ENCODE measurements around the gene INSRR. TPM values are rescaled to one million over a fixed set of nuclear protein-coding genes. Genes with fewer than 3 reads are reported as not detected.

INSRR gene
- total and polyA plus RNA-seq, 9 of the 15 experiments (the other 6 are each of a cell fraction or from before 2014, with no cell fraction given): 0.03 to 0.18 (median 0.06) TPM; not detected in 3

DNA sequence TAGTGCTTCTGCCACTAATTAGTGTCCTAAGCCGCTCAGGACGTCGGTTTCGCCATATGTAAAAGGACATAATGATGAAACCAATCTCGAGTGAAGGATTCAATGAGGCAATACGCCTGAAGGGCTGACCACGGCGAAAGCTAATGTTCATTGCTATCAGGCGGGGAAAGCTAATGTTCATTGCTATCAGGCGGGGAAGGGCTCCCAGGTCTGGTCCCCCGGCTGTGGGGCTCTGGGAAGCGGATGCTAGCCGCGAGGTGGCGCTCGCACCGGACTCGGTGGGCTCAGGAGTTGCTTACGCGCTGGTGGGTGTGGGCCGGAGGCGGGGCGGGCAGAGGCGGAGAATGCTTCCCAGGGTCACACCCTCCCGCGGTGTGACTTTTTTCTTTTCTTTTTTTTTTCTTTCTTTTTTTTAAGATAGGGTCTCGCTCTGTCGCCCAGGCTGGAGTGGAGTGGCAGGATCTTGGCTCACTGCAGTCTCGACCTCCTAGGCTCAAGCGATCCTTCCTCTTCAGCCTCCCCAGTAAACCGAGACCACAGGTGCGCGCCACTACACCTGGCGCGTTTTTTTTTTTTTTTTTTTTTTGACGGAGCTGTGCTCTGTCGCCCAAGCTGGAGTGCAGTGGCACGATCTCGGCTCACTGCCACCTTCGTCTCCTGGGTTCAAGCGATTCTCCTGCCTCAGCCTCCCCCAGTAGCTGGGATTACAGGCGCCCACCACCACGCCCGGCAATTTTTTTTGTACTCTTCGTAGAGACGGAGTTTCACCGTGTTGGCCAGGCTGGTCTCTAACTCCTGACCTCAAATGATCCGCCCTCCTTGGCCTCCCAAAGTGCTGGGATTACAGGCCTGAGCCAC, 33.5 kb upstream of the INSRR start (continued):
- TF ChIP-seq, protein P1, sequence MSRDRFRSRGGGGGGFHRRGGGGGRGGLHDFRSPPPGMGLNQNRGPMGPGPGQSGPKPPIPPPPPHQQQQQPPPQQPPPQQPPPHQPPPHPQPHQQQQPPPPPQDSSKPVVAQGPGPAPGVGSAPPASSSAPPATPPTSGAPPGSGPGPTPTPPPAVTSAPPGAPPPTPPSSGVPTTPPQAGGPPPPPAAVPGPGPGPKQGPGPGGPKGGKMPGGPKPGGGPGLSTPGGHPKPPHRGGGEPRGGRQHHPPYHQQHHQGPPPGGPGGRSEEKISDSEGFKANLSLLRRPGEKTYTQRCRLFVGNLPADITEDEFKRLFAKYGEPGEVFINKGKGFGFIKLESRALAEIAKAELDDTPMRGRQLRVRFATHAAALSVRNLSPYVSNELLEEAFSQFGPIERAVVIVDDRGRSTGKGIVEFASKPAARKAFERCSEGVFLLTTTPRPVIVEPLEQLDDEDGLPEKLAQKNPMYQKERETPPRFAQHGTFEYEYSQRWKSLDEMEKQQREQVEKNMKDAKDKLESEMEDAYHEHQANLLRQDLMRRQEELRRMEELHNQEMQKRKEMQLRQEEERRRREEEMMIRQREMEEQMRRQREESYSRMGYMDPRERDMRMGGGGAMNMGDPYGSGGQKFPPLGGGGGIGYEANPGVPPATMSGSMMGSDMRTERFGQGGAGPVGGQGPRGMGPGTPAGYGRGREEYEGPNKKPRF (IDR thresholded peaks at IDR 0.05; ENCODE audit: low read depth, low read length): no peak
- peak; percentile 23; the same call in 1 of the 2 replicates for TF ChIP-seq TAL1 (IDR thresholded peaks at IDR 0.05)
- no peak for TF ChIP-seq BRF1 (IDR thresholded peaks at IDR 0.05; ENCODE audit: borderline replicate concordance, extremely low read depth, insufficient read length)
- TF ChIP-seq, protein P2, sequence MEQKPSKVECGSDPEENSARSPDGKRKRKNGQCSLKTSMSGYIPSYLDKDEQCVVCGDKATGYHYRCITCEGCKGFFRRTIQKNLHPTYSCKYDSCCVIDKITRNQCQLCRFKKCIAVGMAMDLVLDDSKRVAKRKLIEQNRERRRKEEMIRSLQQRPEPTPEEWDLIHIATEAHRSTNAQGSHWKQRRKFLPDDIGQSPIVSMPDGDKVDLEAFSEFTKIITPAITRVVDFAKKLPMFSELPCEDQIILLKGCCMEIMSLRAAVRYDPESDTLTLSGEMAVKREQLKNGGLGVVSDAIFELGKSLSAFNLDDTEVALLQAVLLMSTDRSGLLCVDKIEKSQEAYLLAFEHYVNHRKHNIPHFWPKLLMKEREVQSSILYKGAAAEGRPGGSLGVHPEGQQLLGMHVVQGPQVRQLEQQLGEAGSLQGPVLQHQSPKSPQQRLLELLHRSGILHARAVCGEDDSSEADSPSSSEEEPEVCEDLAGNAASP (IDR thresholded peaks at IDR 0.05): no peak
- TF ChIP-seq TAF1 (IDR thresholded peaks at IDR 0.05; ENCODE audit: control insufficient read depth, extremely low read depth, insufficient read depth, low read length, severe bottlenecking): no peak
- TF ChIP-seq, protein P3, sequence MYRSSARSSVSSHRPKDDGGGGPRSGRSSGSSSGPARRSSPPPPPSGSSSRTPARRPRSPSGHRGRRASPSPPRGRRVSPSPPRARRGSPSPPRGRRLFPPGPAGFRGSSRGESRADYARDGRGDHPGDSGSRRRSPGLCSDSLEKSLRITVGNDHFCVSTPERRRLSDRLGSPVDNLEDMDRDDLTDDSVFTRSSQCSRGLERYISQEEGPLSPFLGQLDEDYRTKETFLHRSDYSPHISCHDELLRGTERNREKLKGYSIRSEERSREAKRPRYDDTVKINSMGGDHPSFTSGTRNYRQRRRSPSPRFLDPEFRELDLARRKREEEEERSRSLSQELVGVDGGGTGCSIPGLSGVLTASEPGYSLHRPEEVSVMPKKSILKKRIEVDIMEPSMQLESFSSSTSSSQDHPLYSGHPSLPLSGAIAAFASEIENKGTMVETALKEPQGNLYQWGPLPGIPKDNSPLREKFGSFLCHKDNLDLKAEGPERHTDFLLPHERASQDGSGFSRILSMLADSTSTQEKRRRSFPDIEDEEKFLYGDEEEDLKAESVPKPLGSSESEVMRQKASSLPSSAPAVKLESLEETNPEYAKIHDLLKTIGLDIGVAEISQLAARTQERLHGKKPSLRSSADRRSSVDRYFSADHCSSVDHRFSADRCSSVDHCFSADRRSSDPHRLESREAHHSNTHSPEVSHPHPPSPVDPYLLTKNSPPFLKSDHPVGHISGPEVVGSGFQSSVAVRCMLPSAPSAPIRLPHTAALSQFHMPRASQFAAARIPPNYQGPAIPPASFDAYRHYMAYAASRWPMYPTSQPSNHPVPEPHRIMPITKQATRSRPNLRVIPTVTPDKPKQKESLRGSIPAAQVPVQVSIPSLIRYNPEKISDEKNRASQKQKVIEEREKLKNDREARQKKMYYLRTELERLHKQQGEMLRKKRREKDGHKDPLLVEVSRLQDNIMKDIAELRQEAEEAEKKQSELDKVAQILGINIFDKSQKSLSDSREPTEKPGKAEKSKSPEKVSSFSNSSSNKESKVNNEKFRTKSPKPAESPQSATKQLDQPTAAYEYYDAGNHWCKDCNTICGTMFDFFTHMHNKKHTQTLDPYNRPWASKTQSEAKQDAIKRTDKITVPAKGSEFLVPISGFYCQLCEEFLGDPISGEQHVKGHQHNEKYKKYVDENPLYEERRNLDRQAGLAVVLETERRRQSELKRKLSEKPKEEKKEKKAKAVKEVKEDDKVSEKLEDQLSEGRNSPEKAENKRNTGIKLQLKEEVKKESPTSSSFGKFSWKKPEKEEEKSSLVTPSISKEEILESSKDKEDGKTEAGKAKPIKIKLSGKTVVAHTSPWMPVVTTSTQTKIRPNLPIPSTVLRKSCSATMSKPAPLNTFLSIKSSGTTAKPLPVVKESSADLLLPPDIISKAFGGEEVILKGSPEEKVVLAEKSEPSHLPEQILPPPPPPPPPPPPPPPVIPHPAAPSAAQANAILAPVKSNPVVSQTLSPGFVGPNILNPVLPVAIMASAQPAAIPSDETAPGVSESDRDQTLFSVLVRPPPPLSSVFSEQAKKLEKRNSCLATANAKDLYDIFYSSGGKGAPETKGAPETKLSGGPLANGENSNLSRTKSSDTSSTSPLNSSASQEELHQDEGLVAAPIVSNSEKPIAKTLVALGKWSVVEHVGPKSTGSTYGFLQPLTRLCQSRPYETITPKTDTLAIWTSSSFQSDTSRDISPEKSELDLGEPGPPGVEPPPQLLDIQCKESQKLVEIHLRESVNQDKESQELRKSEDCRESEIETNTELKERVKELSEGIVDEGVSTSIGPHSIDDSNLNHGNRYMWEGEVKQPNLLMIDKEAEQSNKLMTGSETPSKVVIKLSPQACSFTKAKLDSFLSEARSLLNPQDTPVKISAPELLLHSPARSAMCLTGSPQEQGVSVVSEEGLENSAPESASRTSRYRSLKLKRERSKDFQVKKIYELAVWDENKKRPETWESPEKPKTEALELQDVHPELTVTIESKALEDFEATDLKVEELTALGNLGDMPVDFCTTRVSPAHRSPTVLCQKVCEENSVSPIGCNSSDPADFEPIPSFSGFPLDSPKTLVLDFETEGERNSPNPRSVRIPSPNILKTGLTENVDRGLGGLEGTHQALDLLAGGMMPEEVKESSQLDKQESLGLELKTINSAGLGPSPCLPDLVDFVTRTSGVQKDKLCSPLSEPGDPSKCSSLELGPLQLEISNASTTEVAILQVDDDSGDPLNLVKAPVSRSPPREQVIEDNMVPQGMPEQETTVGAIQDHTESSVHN (IDR thresholded peaks at IDR 0.05; ENCODE audit: borderline replicate concordance in 1 of 2, low read depth in 1 of 2): no peak
- TF ChIP-seq ILK (tag; IDR thresholded peaks at IDR 0.05; ENCODE audit: borderline replicate concordance, low read depth): no peak
- no peak for TF ChIP-seq ZNF274 (IDR thresholded peaks at IDR 0.05; ENCODE audit: borderline replicate concordance, low read depth, low read length)
- TF ChIP-seq, protein P4, sequence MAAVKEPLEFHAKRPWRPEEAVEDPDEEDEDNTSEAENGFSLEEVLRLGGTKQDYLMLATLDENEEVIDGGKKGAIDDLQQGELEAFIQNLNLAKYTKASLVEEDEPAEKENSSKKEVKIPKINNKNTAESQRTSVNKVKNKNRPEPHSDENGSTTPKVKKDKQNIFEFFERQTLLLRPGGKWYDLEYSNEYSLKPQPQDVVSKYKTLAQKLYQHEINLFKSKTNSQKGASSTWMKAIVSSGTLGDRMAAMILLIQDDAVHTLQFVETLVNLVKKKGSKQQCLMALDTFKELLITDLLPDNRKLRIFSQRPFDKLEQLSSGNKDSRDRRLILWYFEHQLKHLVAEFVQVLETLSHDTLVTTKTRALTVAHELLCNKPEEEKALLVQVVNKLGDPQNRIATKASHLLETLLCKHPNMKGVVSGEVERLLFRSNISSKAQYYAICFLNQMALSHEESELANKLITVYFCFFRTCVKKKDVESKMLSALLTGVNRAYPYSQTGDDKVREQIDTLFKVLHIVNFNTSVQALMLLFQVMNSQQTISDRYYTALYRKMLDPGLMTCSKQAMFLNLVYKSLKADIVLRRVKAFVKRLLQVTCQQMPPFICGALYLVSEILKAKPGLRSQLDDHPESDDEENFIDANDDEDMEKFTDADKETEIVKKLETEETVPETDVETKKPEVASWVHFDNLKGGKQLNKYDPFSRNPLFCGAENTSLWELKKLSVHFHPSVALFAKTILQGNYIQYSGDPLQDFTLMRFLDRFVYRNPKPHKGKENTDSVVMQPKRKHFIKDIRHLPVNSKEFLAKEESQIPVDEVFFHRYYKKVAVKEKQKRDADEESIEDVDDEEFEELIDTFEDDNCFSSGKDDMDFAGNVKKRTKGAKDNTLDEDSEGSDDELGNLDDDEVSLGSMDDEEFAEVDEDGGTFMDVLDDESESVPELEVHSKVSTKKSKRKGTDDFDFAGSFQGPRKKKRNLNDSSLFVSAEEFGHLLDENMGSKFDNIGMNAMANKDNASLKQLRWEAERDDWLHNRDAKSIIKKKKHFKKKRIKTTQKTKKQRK (IDR thresholded peaks at IDR 0.05; ENCODE audit: borderline replicate concordance, low read depth, low read length): no peak

All from K562 (cell line).